CD4-positive, alpha-beta memory T cell (primary cell): ENCODE measurements around the gene NR2F6. TPM values are rescaled to one million over a fixed set of nuclear protein-coding genes. Genes with fewer than 3 reads are reported as not detected.
"Not testable (repeated sequence)": the region's sequence is repeated elsewhere in the genome, so short reads cannot be mapped to it uniquely, and the experiment has no call there.

Source experiments
- CTCF ChIA-PET: fragments of 350-600 bp; sonication (Branson Sonifier 250); formaldehyde crosslinking; loops from one replicate; lab custom pipeline; 2021; ENCODE audit warnings: inconsistent platforms; ENCODE audit not compliant: partially characterized antibody; lab: Charles Lee
- POLR2A ChIA-PET: fragments of 350-600 bp; sonication (Branson Sonifier 250); formaldehyde crosslinking; loops from one replicate; lab custom pipeline; 2021; ENCODE audit not compliant: partially characterized antibody; lab: Charles Lee
- DNase-seq, 5 donors: peaks; one replicate each; pipeline versions ENCODE4 v3.0.0 to v3.0.0-alpha.2; 2020 to 2022; ENCODE audit warnings: mixed read lengths in 1 of 5
- H3K27ac ChIP-seq: one replicate; pipeline ENCODE4 v1.7.0; 2013; ENCODE audit warnings: low read depth, low read length
- H3K27me3 ChIP-seq: 2 replicates; pipeline ENCODE4 v1.7.0; 2013; ENCODE audit warnings: mild to moderate bottlenecking, low read length, moderate library complexity; ENCODE audit not compliant: insufficient read depth
- H3K36me3 ChIP-seq: 2 replicates; pipeline ENCODE4 v1.7.0; 2013; ENCODE audit warnings: mild to moderate bottlenecking, low read length, moderate library complexity; ENCODE audit not compliant: insufficient read depth
- H3K4me1 ChIP-seq: 2 replicates; pipeline ENCODE4 v1.7.0; 2013; ENCODE audit warnings: mild to moderate bottlenecking, low read length, moderate library complexity; ENCODE audit not compliant: insufficient read depth
- H3K4me3 ChIP-seq, 2 donors: one replicate each; pipeline ENCODE4 v1.7.0; 2013; ENCODE audit warnings: low read length in 2 of 2, mild to moderate bottlenecking in 1 of 2
- H3K9me3 ChIP-seq, 2 donors: one replicate each; pipeline ENCODE4 v1.7.0; 2013; ENCODE audit warnings: low read length in 2 of 2, control low read depth in 1 of 2; ENCODE audit not compliant: control insufficient read depth in 1 of 2
- H3K27ac Mint-ChIP-seq, 7 donors: one replicate each; pipeline ENCODE4 v1.8.0; 2020 to 2021; ENCODE audit warnings: mixed read lengths in 7 of 7, mild to moderate bottlenecking in 6 of 7, inconsistent platforms in 3 of 7, moderate library complexity in 3 of 7
- H3K27me3 Mint-ChIP-seq, 2 donors: one replicate each; pipeline ENCODE4 v1.8.0; 2020 to 2021; ENCODE audit warnings: mixed read lengths in 2 of 2
- H3K36me3 Mint-ChIP-seq, 2 donors: one replicate each; pipeline ENCODE4 v1.8.0; 2020 to 2021; ENCODE audit warnings: mixed read lengths in 2 of 2, inconsistent platforms in 1 of 2, mild to moderate bottlenecking in 1 of 2
- H3K4me1 Mint-ChIP-seq, 4 donors: one replicate each; pipeline ENCODE4 v1.8.0; 2020 to 2021; ENCODE audit warnings: mixed read lengths in 4 of 4, mild to moderate bottlenecking in 1 of 4
- H3K4me3 Mint-ChIP-seq, 8 donors: one replicate each; pipeline ENCODE4 v1.8.0; 2020 to 2021; ENCODE audit warnings: mixed read lengths in 8 of 8, mild to moderate bottlenecking in 7 of 8, moderate library complexity in 6 of 8, inconsistent platforms in 3 of 8
- H3K9me3 Mint-ChIP-seq, 8 donors: one replicate each; pipeline ENCODE4 v1.8.0; 2020 to 2021; ENCODE audit warnings: mixed read lengths in 8 of 8, mild to moderate bottlenecking in 5 of 8, inconsistent platforms in 3 of 8, moderate library complexity in 1 of 8
- intact Hi-C: fragments of 100-400 bp; cut with micrococcal nuclease; formaldehyde crosslinking; loops from one replicate; pipeline ENCODE4 v1.15.1; 2023
- polyA plus RNA-seq, 2 donors: library from polyadenylated mRNA; unstranded; fragments of 300-500 nt; fragmentation: Illumina TruSeq; gene quantifications; one replicate each; pipeline ENCODE4 v1.2.3, GENCODE V29; 2021
- total RNA-seq, 2 experiments: library from RNA; stranded (reverse); gene quantifications; one replicate each; pipeline ENCODE4 v1.2.3, GENCODE V29; 2021

Gene NR2F6
- total and polyA plus RNA-seq, 4 experiments from 2014 or later: 1.2 to 7.1 (median 4.7) TPM

DNA sequence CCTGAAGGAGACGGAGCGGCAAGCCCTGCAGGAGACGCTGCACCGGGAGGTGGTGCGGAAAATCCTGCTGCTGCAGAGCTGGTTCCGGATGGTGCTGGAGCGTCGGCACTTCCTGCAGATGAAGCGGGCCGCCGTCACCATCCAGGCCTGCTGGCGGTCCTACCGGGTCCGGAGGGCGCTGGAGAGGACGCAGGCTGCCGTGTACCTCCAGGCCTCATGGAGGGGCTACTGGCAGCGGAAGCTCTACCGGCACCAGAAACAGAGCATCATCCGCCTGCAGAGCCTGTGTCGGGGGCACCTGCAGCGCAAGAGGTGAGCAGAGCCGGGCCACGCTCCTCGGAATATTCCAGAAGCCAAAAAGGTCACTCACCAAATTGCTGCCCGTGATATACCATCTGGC lies 53.0 kb downstream of the NR2F6 start:
- no peaks in the 10 kb centered on the region for H3K9me3 ChIP-seq
- no peaks in the 10 kb centered on the region for H3K27me3 ChIP-seq
- H3K4me3 Mint-ChIP-seq: no peak overlapping the region
- no peaks in the 10 kb centered on the region for H3K4me1 ChIP-seq
- H3K27me3 Mint-ChIP-seq: no peaks in the 10 kb centered on the region
- peaks cover 0 to 2% (median 0%) of the 10 kb centered on the region in 8 donors for H3K9me3 Mint-ChIP-seq
- H3K4me1 Mint-ChIP-seq: peaks cover 0 to 4% (median 2%) of the 10 kb centered on the region in 4 donors
- no peak overlapping the region for H3K27ac ChIP-seq
- no peak overlapping the region for H3K4me3 ChIP-seq
- H3K36me3 Mint-ChIP-seq: peaks cover 37 to 51% of the 10 kb centered on the region in 2 donors
- H3K36me3 ChIP-seq: peaks cover 59% of the 10 kb centered on the region
- CTCF ChIA-PET: interaction anchor here (0.9 kb wide), 1 partner anchor 9 kb away, joined by 3 read pairs; no protein-coding TSS in a partner anchor
- POLR2A ChIA-PET: interaction anchor here (0.6 kb wide), 1 partner anchor 125 kb away, joined by 3 read pairs; no protein-coding TSS in a partner anchor
- H3K27ac Mint-ChIP-seq: no peak overlapping the region
- no peak for DNase-seq
- intact Hi-C loops: no loop called here

DNA sequence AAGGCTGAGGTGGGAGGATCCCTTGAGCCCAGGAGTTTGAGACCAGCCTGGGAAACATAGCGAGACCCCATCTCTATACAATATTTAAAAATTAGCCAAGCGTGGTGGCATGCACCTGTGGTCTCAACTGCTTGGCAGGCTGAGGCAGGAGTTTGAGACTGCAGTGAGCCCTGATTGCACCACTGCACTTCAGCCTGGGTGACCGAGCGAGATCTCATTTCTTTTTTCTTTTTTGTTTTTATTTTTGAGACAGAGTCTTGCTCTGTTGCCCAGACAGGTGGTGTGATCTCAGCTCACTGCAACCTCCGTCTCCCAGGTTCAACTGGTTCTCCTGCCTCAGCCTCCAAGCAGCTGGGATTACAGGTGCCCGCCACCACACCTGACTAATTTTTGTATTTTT lies 54.0 kb downstream of the NR2F6 start:
- H3K27me3 Mint-ChIP-seq, H3K4me3 Mint-ChIP-seq, intact Hi-C loops, H3K4me1 ChIP-seq, POLR2A ChIA-PET, H3K27me3 ChIP-seq, H3K9me3 Mint-ChIP-seq, H3K4me3 ChIP-seq, CTCF ChIA-PET, H3K27ac ChIP-seq, H3K27ac Mint-ChIP-seq, DNase-seq, H3K9me3 ChIP-seq, H3K4me1 Mint-ChIP-seq: not testable (repeated sequence)
- H3K36me3 Mint-ChIP-seq: peaks cover 31 to 51% of the 10 kb centered on the region in 2 donors
- peaks cover 63% of the 10 kb centered on the region for H3K36me3 ChIP-seq

DNA sequence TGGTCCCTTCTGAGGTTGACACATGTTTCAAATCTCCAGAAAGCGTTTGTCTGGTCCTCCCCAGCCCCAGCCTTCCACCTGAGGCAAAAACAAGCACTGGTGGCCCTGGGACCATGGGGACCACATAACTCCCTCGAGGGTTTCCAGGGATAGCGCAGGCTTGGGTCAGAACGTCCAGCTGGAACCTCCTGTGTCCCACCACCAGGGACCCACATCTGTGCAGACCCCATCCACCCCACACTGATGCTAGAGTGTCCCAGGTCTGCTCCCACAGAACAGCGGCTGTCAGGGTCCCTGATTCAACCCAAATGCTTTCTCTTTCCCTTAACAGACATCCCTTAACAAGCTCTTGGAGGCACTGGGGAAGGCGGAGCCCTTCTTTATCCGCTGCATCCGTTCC lies 60.1 kb downstream of the NR2F6 start:
- Mint-ChIP-seq H3K9me3 (no peaks in the 10 kb centered on the region), H3K4me3 (peak overlapping the region in 1 of 8 donors; percentile 19), H3K36me3 (peaks cover 15 to 42% of the 10 kb centered on the region in 2 donors), H3K27me3 (no peaks in the 10 kb centered on the region), H3K27ac (peak overlapping the region in 1 of 7 donors; percentile 73), H3K4me1 (peaks cover 16 to 27% (median 19%) of the 10 kb centered on the region in 4 donors)
- CTCF ChIA-PET: interaction anchor here (0.9 kb wide), 1 partner anchor 48 kb away, joined by 3 read pairs; no protein-coding TSS in a partner anchor
- Histone ChIP-seq H3K27ac (no peak overlapping the region), H3K9me3 (no peaks in the 10 kb centered on the region), H3K4me1 (peaks cover 22% of the 10 kb centered on the region), H3K27me3 (no peaks in the 10 kb centered on the region), H3K36me3 (peaks cover 29% of the 10 kb centered on the region), H3K4me3 (no peak overlapping the region)
- DNase-seq: no peak
- intact Hi-C loops: loop anchor here (2.0 kb wide), 1 partner anchor 61 kb away; no protein-coding TSS in a partner anchor
- POLR2A ChIA-PET: interaction anchor here (3.0 to 3.4 kb wide), 3 partner anchors 30 to 61 kb away, joined by 23 to 52 read pairs (median 41); partner anchors contain the start of gene USE1

DNA sequence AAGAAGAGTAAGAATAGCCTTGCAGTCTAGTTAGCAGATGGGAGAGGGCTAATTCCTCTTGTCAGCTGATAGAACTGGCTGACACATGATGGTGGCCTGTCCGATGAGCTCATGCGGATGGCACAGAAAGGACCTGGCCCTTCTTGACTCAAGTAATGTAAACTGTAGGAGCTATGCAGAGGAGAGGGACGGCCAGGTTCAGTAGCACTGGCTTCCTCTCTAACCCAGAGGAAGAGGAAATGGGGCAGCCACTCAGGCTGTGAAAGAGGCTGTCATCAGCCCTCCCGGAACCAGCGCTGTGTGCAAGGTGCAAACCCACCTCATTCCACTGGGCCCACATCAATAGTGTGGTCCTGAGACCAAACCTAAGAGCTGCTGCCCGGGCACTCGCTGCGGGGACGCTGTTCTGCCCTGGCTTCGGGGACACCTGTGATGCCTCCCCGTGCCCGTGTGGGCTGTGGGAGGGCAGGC lies 61.3 kb downstream of the NR2F6 start:
- H3K27ac Mint-ChIP-seq: peak overlapping the region; percentile 82 to 98 (median 96)
- CTCF ChIA-PET: interaction anchor here (0.5 to 2.8 kb wide), 16 partner anchors 9 to 1870 kb away, joined by 3 to 13 read pairs (median 4); partner anchors contain the start of genes BABAM1 and USE1
- H3K4me3 ChIP-seq: peak overlapping the region; percentile 5 to 43

DNA sequence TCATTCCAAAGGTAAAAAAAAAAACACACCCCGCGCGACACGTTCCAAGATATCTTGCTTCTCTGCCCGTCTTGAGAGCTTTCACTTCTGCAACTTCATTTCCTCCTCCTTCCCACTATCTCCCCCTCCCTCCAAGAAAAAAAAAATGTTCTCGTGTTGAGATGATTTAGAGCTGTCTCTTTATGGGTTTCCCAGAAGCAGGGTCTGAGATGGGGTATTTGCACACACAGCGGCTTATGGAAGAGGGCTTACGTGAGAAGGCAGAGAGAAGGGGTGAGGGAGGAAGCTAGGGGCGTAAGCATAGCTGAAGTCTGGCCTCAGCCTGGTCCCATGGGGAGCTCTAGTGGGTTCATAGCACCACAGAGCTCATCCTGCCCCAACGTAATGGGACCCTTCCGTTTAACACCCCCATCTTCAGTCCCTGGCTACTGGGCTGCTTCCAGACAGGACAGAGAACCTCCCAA lies 61.8 kb downstream of the NR2F6 start:
- peak overlapping the region; percentile 82 to 98 (median 96) for H3K27ac Mint-ChIP-seq
- Histone ChIP-seq H3K36me3 (peaks cover 19% of the 10 kb centered on the region), H3K4me3 (peak overlapping the region; percentile 5 to 43), H3K27ac (peak overlapping the region; percentile 58), H3K27me3 (no peaks in the 10 kb centered on the region), H3K9me3 (no peaks in the 10 kb centered on the region), H3K4me1 (peaks cover 22% of the 10 kb centered on the region)
- ChIA-PET CTCF (interaction anchor here (0.6 to 2.8 kb wide), 15 partner anchors 9 to 116 kb away, joined by 3 to 13 read pairs (median 4); partner anchors contain the start of genes BABAM1 and USE1), POLR2A (interaction anchor here (0.6 to 3.4 kb wide), 17 partner anchors 9 to 155 kb away, joined by 3 to 52 read pairs (median 6); partner anchors contain the start of genes BABAM1, HAUS8, MYO9B and OCEL1)
- H3K4me3 Mint-ChIP-seq: peak overlapping the region; percentile 86 to 92 (median 90)
- no peaks in the 10 kb centered on the region for H3K9me3 Mint-ChIP-seq
- peaks cover 16 to 27% (median 19%) of the 10 kb centered on the region in 4 donors for H3K4me1 Mint-ChIP-seq
- peak in 4 of 5 donors; percentile 24 to 35 (median 31) for DNase-seq
- peaks cover 15 to 42% of the 10 kb centered on the region in 2 donors for H3K36me3 Mint-ChIP-seq
- H3K27me3 Mint-ChIP-seq: no peaks in the 10 kb centered on the region
- intact Hi-C loops: loop anchor here (1.0 to 2.0 kb wide), 3 partner anchors 51 to 117 kb away; no protein-coding TSS in a partner anchor

More for the DNA sequence above, 61.3 kb downstream of the NR2F6 start:
- Mint-ChIP-seq H3K9me3 (no peaks in the 10 kb centered on the region), H3K4me3 (peak overlapping the region; percentile 86 to 92 (median 90)), H3K4me1 (peaks cover 16 to 27% (median 19%) of the 10 kb centered on the region in 4 donors), H3K27me3 (no peaks in the 10 kb centered on the region), H3K36me3 (peaks cover 15 to 41% of the 10 kb centered on the region in 2 donors)
- Histone ChIP-seq H3K36me3 (peaks cover 24% of the 10 kb centered on the region), H3K27ac (peak overlapping the region; percentile 58), H3K9me3 (no peaks in the 10 kb centered on the region), H3K27me3 (no peaks in the 10 kb centered on the region), H3K4me1 (peaks cover 22% of the 10 kb centered on the region)
- POLR2A ChIA-PET: interaction anchor here (0.6 to 3.4 kb wide), 17 partner anchors 10 to 154 kb away, joined by 3 to 52 read pairs (median 6); partner anchors contain the start of genes BABAM1, HAUS8, MYO9B and OCEL1
- intact Hi-C loops: loop anchor here (1.0 to 2.0 kb wide), 3 partner anchors 51 to 117 kb away; no protein-coding TSS in a partner anchor
- DNase-seq: peak; percentile 47 to 69 (median 55)

DNA sequence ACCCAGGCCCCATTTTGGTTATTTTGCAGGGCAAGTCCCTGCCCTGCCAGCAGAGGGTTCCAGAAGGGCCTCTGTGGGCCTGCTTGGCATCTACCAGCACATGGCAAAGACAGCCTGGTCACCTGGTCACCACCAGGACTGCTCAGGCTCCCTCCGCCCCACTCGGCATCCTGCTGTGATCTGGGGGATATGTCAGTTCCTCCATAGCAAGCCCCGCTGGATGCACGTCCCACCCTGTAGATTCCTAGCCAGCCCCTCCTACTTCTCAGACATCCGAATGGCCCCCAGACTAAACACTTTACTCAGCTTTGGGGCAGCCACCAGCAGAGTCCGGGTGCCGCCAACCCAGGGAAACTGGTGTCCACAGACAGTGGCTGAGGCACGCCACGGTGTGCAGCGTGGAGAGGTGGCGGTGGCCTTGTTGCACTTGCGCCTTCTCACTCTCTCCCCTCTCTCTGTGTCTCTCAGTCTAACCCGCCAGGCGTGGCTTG lies 62.4 kb downstream of the NR2F6 start:
- H3K4me3 ChIP-seq: peak overlapping the region; percentile 5 to 43
- peak overlapping the region; percentile 58 for H3K27ac ChIP-seq
- ChIA-PET POLR2A (interaction anchor here (0.7 to 3.4 kb wide), 14 partner anchors 9 to 155 kb away, joined by 3 to 52 read pairs (median 7); partner anchors contain the start of genes BABAM1, HAUS8, MYO9B and OCEL1), CTCF (interaction anchor here (0.8 to 2.8 kb wide), 12 partner anchors 10 to 116 kb away, joined by 3 to 13 read pairs (median 4); partner anchors contain the start of genes BABAM1 and USE1)
- Mint-ChIP-seq H3K9me3 (no peaks in the 10 kb centered on the region), H3K4me3 (peak overlapping the region; percentile 86 to 92 (median 90)), H3K27me3 (no peaks in the 10 kb centered on the region), H3K27ac (peak overlapping the region; percentile 82 to 98 (median 96)), H3K4me1 (peaks cover 16 to 27% (median 19%) of the 10 kb centered on the region in 4 donors), H3K36me3 (peaks cover 13 to 41% of the 10 kb centered on the region in 2 donors)
- H3K4me1 ChIP-seq: peaks cover 22% of the 10 kb centered on the region
- H3K36me3 ChIP-seq: peaks cover 21% of the 10 kb centered on the region
- no peaks in the 10 kb centered on the region for H3K27me3 ChIP-seq
- no peaks in the 10 kb centered on the region for H3K9me3 ChIP-seq
- DNase-seq: peak in 1 of 5 donors; percentile 28
- intact Hi-C loops: no loop called here
